ENCODE data around the gene CHRNE.

DNA sequence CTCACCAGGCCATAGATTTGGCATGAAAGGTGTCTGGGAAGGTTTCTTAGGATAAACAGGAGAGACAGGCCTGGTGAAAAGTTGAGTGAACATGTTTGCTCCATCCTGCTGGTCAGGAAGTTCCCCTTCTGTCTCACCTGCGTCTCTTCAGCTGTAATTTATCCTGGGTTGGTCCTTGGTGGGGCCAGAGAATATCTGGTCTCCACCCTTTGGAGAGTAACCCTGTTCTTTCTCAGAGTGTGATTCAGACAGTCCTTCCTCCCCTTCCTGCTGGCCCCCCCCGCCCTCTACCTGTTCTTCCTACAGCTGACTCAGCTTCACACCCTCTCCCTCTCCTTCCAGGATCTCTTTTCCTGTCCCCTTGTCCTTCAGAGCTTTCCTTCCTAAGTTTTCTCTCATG is 52.7 kb downstream of the CHRNE start:
- no peak for TF ChIP-seq POLR2A (IDR thresholded peaks at IDR 0.05; ENCODE audit: low read depth, low read length)
- no peak for TF ChIP-seq POLR2AphosphoS5 (IDR thresholded peaks at IDR 0.05; ENCODE audit: low read depth, low read length)
- no peak for TF ChIP-seq TAF1 (IDR thresholded peaks at IDR 0.05; ENCODE audit: borderline replicate concordance, low read depth, low read length)
